IMR-90 (cell line): ENCODE results near the gene FNDC3B. TPM values are rescaled to one million over a fixed set of nuclear protein-coding genes. Genes with fewer than 3 reads are reported as not detected.

Experiments
- ATAC-seq: fragments of 200-7000 bp; cut with Tn5 transposase; 2 replicates; pipeline ENCODE4 v1.9.1; 2020; ENCODE audit warnings: low read depth, mild to moderate bottlenecking, moderate library complexity
- BruUV-seq: library from RNA; stranded (reverse); fragments of 400-500 nt; replicated peaks from 2 replicates; lab custom pipeline; 2021; lab: Mats Ljungman, UMichigan
- CTCF ChIA-PET: fragments of 300-600 bp; formaldehyde crosslinking; extraction: SDS; loops from one replicate; lab custom pipeline; 2021; ENCODE audit warnings: antibody characterized with exemption; lab: Yijun Ruan, JAX
- POLR2A ChIA-PET: fragments of 300-600 bp; sonication (Branson Sonifier 250); formaldehyde crosslinking; loops from one replicate; lab custom pipeline; 2022; ENCODE audit warnings: antibody characterized with exemption; ENCODE audit not compliant: unreplicated experiment; lab: Charles Lee
- DNase-seq: peaks from one replicate; pipeline ENCODE4 v3.0.0; 2013
- H2AFZ ChIP-seq: replicated peaks from 2 replicates; pipeline ENCODE3; 2013; ENCODE audit warnings: low read length, mild to moderate bottlenecking; ENCODE audit not compliant: poor library complexity
- H2AK5ac ChIP-seq: 2 replicates; pipeline ENCODE4 v1.6.1; 2013; ENCODE audit warnings: low read depth, low read length, inconsistent platforms
- H2AK9ac ChIP-seq: replicated peaks from 2 replicates; pipeline ENCODE3; 2013; ENCODE audit warnings: mild to moderate bottlenecking, low read depth, low read length, moderate library complexity; ENCODE audit not compliant: poor library complexity
- H2BK120ac ChIP-seq: 2 replicates; pipeline ENCODE4 v1.6.1; 2013; ENCODE audit warnings: low read depth, low read length, inconsistent platforms
- H2BK15ac ChIP-seq: 3 replicates; pipeline ENCODE4 v1.6.1; 2013; ENCODE audit warnings: low read depth, low read length, inconsistent platforms
- H2BK20ac ChIP-seq: 2 replicates; pipeline ENCODE4 v1.6.1; 2013; ENCODE audit warnings: low read depth, mild to moderate bottlenecking, inconsistent platforms, low read length, moderate library complexity
- H2BK5ac ChIP-seq: 2 replicates; pipeline ENCODE4 v1.6.1; 2013; ENCODE audit warnings: mild to moderate bottlenecking, low read depth, low read length, inconsistent platforms; ENCODE audit not compliant: poor library complexity, severe bottlenecking
- H3K14ac ChIP-seq: replicated peaks from 2 replicates; pipeline ENCODE4 v1.6.1; 2013; ENCODE audit warnings: low read depth, low read length, inconsistent platforms
- H3K18ac ChIP-seq: 2 replicates; pipeline ENCODE4 v1.6.1; 2013; ENCODE audit warnings: low read depth, low read length, control low read depth
- H3K23ac ChIP-seq: 2 replicates; pipeline ENCODE4 v1.6.1; 2013; ENCODE audit warnings: low read depth, low read length, inconsistent platforms
- H3K27ac ChIP-seq: 2 replicates; pipeline ENCODE4 v1.5.1; 2013; ENCODE audit warnings: mild to moderate bottlenecking, control low read depth, low read length; ENCODE audit not compliant: insufficient read depth
- H3K27me3 ChIP-seq: 2 replicates; pipeline ENCODE4 v1.6.1; 2013; ENCODE audit warnings: low read length; ENCODE audit not compliant: control insufficient read depth, insufficient read depth
- H3K36me3 ChIP-seq: 2 replicates; pipeline ENCODE4 v1.6.1; 2013; ENCODE audit warnings: low read length, mixed read lengths; ENCODE audit not compliant: control insufficient read depth, insufficient read depth
- H3K4ac ChIP-seq: 2 replicates; pipeline ENCODE4 v1.6.1; 2013; ENCODE audit warnings: low read depth, low read length, inconsistent platforms
- H3K4me1 ChIP-seq: 2 replicates; pipeline ENCODE4 v1.6.1; 2013; ENCODE audit warnings: low read length, mixed read lengths; ENCODE audit not compliant: control insufficient read depth, insufficient read depth
- H3K4me2 ChIP-seq: 2 replicates; pipeline ENCODE4 v1.6.1; 2013; ENCODE audit warnings: low read depth, mild to moderate bottlenecking, control low read depth, low read length, moderate library complexity
- H3K4me3 ChIP-seq: 2 replicates; pipeline ENCODE4 v1.5.1; 2013; ENCODE audit warnings: low read depth, mild to moderate bottlenecking, control low read depth, low read length, moderate library complexity; ENCODE audit not compliant: insufficient read depth
- H3K56ac ChIP-seq: 2 replicates; pipeline ENCODE4 v1.6.1; 2013; ENCODE audit warnings: low read length, inconsistent platforms; ENCODE audit not compliant: insufficient read depth; ENCODE audit errors: extremely low read depth
- H3K79me1 ChIP-seq, 2 experiments: 2 replicates each; pipeline ENCODE4 v1.6.1; 2013; ENCODE audit warnings: low read length in 2 of 2, inconsistent platforms in 1 of 2, low read depth in 1 of 2
- H3K9ac ChIP-seq: 2 replicates; pipeline ENCODE4 v1.6.1; 2013; ENCODE audit warnings: low read depth, low read length, control low read depth
- H3K9me1 ChIP-seq: 2 replicates; pipeline ENCODE4 v1.6.1; 2013; ENCODE audit warnings: low read length, inconsistent platforms; ENCODE audit not compliant: insufficient read depth
- H3K9me3 ChIP-seq: 2 replicates; pipeline ENCODE4 v1.6.1; 2013; ENCODE audit warnings: low read length; ENCODE audit not compliant: control insufficient read depth, insufficient read depth
- H4K20me1 ChIP-seq: 2 replicates; pipeline ENCODE4 v1.6.1; 2013; ENCODE audit warnings: low read length, inconsistent platforms; ENCODE audit not compliant: insufficient read depth
- H4K5ac ChIP-seq: 2 replicates; pipeline ENCODE4 v1.6.1; 2013; ENCODE audit warnings: mild to moderate bottlenecking, low read depth, low read length, control low read depth
- H4K8ac ChIP-seq, 2 experiments: 2 replicates each; pipeline ENCODE4 v1.6.1; 2013; ENCODE audit warnings: low read depth in 2 of 2, low read length in 2 of 2, control low read depth in 1 of 2, inconsistent platforms in 1 of 2
- H4K91ac ChIP-seq: 2 replicates; pipeline ENCODE4 v1.6.1; 2013; ENCODE audit warnings: low read depth, low read length, inconsistent platforms; ENCODE audit not compliant: insufficient read depth
- BHLHE40 ChIP-seq: fragments of 150-350 bp; IDR thresholded peaks from 2 replicates; pipeline ENCODE4 v1.6.1; 2016; ENCODE audit warnings: mild to moderate bottlenecking, low read depth, low read length
- CEBPB ChIP-seq: IDR thresholded peaks from 2 replicates; pipeline ENCODE4 v1.6.1; 2012; ENCODE audit warnings: low read depth, low read length, improper control_type of control experiment
- CHD1 ChIP-seq: IDR thresholded peaks from 2 replicates; pipeline ENCODE4 v1.6.1; 2012; ENCODE audit warnings: low read depth, low read length, improper control_type of control experiment
- CTCF ChIP-seq: conservative IDR thresholded peaks from 2 replicates; pipeline ENCODE4 v1.5.1; 2012; ENCODE audit warnings: mild to moderate bottlenecking, low read depth, low read length, improper control_type of control experiment
- MAFK ChIP-seq: IDR thresholded peaks from 2 replicates; pipeline ENCODE4 v1.6.1; 2012; ENCODE audit warnings: low read depth, low read length, improper control_type of control experiment
- MAZ ChIP-seq: IDR thresholded peaks from 2 replicates; pipeline ENCODE4 v1.6.1; 2012; ENCODE audit warnings: low read depth, mild to moderate bottlenecking, low read length, improper control_type of control experiment, moderate library complexity, borderline replicate concordance
- MXI1 ChIP-seq: IDR thresholded peaks from 2 replicates; pipeline ENCODE4 v1.6.1; 2012; ENCODE audit warnings: low read depth, mild to moderate bottlenecking, low read length, moderate library complexity, borderline replicate concordance
- NFE2L2 ChIP-seq: fragments of 150-350 bp; IDR thresholded peaks from 2 replicates; pipeline ENCODE4 v1.6.1; 2016; ENCODE audit warnings: low read depth, mild to moderate bottlenecking, low read length
- POLR2A ChIP-seq: IDR thresholded peaks from 2 replicates; pipeline ENCODE4 v1.6.1; 2012; ENCODE audit warnings: mild to moderate bottlenecking, low read depth, low read length
- RAD21 ChIP-seq: IDR thresholded peaks from 2 replicates; pipeline ENCODE4 v1.6.1; 2012; ENCODE audit warnings: low read length, improper control_type of control experiment
- RCOR1 ChIP-seq: IDR thresholded peaks from 2 replicates; pipeline ENCODE4 v1.6.1; 2012; ENCODE audit warnings: mild to moderate bottlenecking, low read length, improper control_type of control experiment; ENCODE audit not compliant: insufficient replicate concordance
- RFX5 ChIP-seq: IDR thresholded peaks from 2 replicates; pipeline ENCODE4 v1.8.0; 2012; ENCODE audit warnings: low read depth, mild to moderate bottlenecking, low read length, moderate library complexity
- SMC3 ChIP-seq: fragments of 150-350 bp; IDR thresholded peaks from 2 replicates; pipeline ENCODE4 v1.6.1; 2016; ENCODE audit warnings: low read depth, mild to moderate bottlenecking, antibody characterized with exemption, low read length, moderate library complexity
- USF2 ChIP-seq: fragments of 150-350 bp; IDR thresholded peaks from 2 replicates; pipeline ENCODE4 v1.6.1; 2017; ENCODE audit warnings: mild to moderate bottlenecking, antibody characterized with exemption, low read length, low read depth
- WGBS, 2 experiments: methylation state at CpG; one replicate each; pipeline versions ENCODE4 v1.1.5 to v1.1.7; 2013; ENCODE audit warnings: missing lambda C conversion rate in 2 of 2; ENCODE audit not compliant: insufficient read length in 1 of 2; ENCODE audit errors: extremely low coverage in 2 of 2; 5-methylcytosine and 5-hydroxymethylcytosine counted together
- dilution Hi-C: fragments of 300-500 bp; cut with HindIII; formaldehyde crosslinking; loops from one replicate; pipeline ENCODE4 v1.14.3; 2018; ENCODE audit warnings: low sequenced_read_pairs; ENCODE audit not compliant: unreplicated experiment
- in situ Hi-C: fragments of 300-500 bp; cut with MboI; formaldehyde crosslinking; loops from 3 replicates; pipeline ENCODE4 v1.14.3; 2019; ENCODE audit warnings: low sequenced_read_pairs, inconsistent platforms, mixed read lengths
- intact Hi-C: fragments of 100-400 bp; cut with micrococcal nuclease; formaldehyde crosslinking; loops from 2 replicates; pipeline ENCODE4 v1.10.0; 2022
- polyA plus RNA-seq, 3 experiments: library from polyadenylated mRNA; depleted of rRNA; stranded (reverse); fragments of >200 nt; gene quantifications; 2 replicates each; pipeline ENCODE4 v1.2.3, GENCODE V29; 2012; ENCODE audit warnings: low replicate concordance in 1 of 3
- total RNA-seq: library from RNA; depleted of rRNA; stranded (reverse); fragments of >200 nt; gene quantifications from 2 replicates; pipeline ENCODE4 v1.2.3, GENCODE V29; 2012

Gene FNDC3B
- total and polyA plus RNA-seq, 2 of the 4 experiments (the other 2 are of a cell fraction) = 23.9 to 150 TPM

- no peak for TF ChIP-seq CHD1
Observed at GRCh38 chr3:172333692-172334457, 294.5 kb downstream of the FNDC3B start (continued).

GRCh38 chr3:172334671-172335207 lies 295.4 kb downstream of the FNDC3B start:
- dilution Hi-C loops = no loop called here
- no peak overlapping the region for H3K27ac ChIP-seq
- no peak overlapping the region for H4K8ac ChIP-seq
- ChIA-PET POLR2A (no interaction called here), CTCF (no interaction called here)
- no peak overlapping the region for H3K23ac ChIP-seq
- no peak overlapping the region for H2BK15ac ChIP-seq
- no peak overlapping the region for H2AFZ ChIP-seq
- H2BK120ac ChIP-seq = no peak overlapping the region
- peaks cover 10% of the 10 kb centered on the region; the same call in 1 of the 2 replicates for H4K20me1 ChIP-seq
- H2AK5ac ChIP-seq = no peak overlapping the region
- peaks cover 4% of the 10 kb centered on the region; the same call in 1 of the 2 replicates for H3K9me1 ChIP-seq
- H3K14ac ChIP-seq = no peak overlapping the region
- ATAC-seq (no peak), DNase-seq (no peak)
- no peak overlapping the region for H3K9ac ChIP-seq
- no peak overlapping the region for H4K91ac ChIP-seq
- H3K4ac ChIP-seq = no peak overlapping the region
- no peak overlapping the region for H2AK9ac ChIP-seq
- no peak overlapping the region for H2BK5ac ChIP-seq
- H3K18ac ChIP-seq = no peak overlapping the region
- no peak overlapping the region for H4K5ac ChIP-seq
- intact Hi-C loops = no loop called here
- H2BK20ac ChIP-seq = no peak overlapping the region
- in situ Hi-C loops = loop anchor here (25.0 kb wide), 1 partner anchor 697 kb away; no protein-coding TSS in a partner anchor
- peaks cover 37% of the 10 kb centered on the region for H3K36me3 ChIP-seq
- no peaks in the 10 kb centered on the region for H3K9me3 ChIP-seq
- no peak overlapping the region for H3K56ac ChIP-seq
- no peak overlapping the region for H3K4me3 ChIP-seq
- no peaks in the 10 kb centered on the region for H3K4me1 ChIP-seq
- 88% methylated on average over 2 of the region's 7 CpGs; no CpG with 5 or more reads in 1 of the 2 experiments for WGBS, 2 experiments
- H3K79me1 ChIP-seq = peaks cover 15 to 39% of the 10 kb centered on the region in 2 experiments
- no peaks in the 10 kb centered on the region for H3K27me3 ChIP-seq
- H3K4me2 ChIP-seq = no peak overlapping the region
- no TSS peak for BruUV-seq
- TF ChIP-seq MAFK = no peak
- TF ChIP-seq RFX5 = no peak
- no peak for TF ChIP-seq MXI1
- no peak for TF ChIP-seq BHLHE40
- no peak for TF ChIP-seq RAD21
- no peak for TF ChIP-seq RCOR1
- no peak for TF ChIP-seq POLR2A
- no peak for TF ChIP-seq USF2
- no peak for TF ChIP-seq CTCF
- TF ChIP-seq NFE2L2 = no peak
- no peak for TF ChIP-seq SMC3
- no peak for TF ChIP-seq MAZ
- no peak for TF ChIP-seq CEBPB
